CD14-positive monocyte (primary cell): ENCODE data around the gene TSGA10IP. TPM values are rescaled to one million over a fixed set of nuclear protein-coding genes. Genes with fewer than 3 reads are reported as not detected.
A peak's percentile ranks its signal among the peaks of the same experiment; 100 is the strongest.

Source experiments
- DNase-seq, 3 donors: peaks; one replicate each; pipeline ENCODE4 v3.0.0-alpha.2; 2011 to 2022
- H2AFZ ChIP-seq: 2 replicates; pipeline ENCODE4 v1.6.0; 2012; ENCODE audit warnings: mild to moderate bottlenecking, low read depth, low read length, inconsistent platforms; ENCODE audit not compliant: insufficient read depth, poor library complexity, severe bottlenecking
- H3K27ac ChIP-seq, 2 donors: 1 replicate in 1 of 2; 2 replicates in 1 of 2; pipeline ENCODE4 v1.5.1; 2012 to 2013; ENCODE audit warnings: low read length in 2 of 2, control low read depth in 1 of 2, inconsistent platforms in 1 of 2, low read depth in 1 of 2, mild to moderate bottlenecking in 1 of 2
- H3K27me3 ChIP-seq, 2 donors: one replicate each; pipeline versions ENCODE4 v1.6.0 to v1.6.1; 2011 to 2013; ENCODE audit warnings: low read length in 2 of 2; ENCODE audit not compliant: control insufficient read depth in 2 of 2, insufficient read depth in 2 of 2
- H3K36me3 ChIP-seq, 2 donors: replicated peaks in 1 of 2; 1 replicate in 1 of 2; 2 replicates in 1 of 2; pipeline versions ENCODE4 v1.5.1 to v1.6.1; 2012 to 2013; ENCODE audit warnings: low read length in 2 of 2, control low read depth in 1 of 2, inconsistent platforms in 1 of 2, mild to moderate bottlenecking in 1 of 2; ENCODE audit not compliant: insufficient read depth in 2 of 2, control insufficient read depth in 1 of 2
- H3K4me1 ChIP-seq, 2 donors: 1 replicate in 1 of 2; 2 replicates in 1 of 2; pipeline versions ENCODE4 v1.5.1 to v1.6.1; 2012 to 2013; ENCODE audit warnings: low read length in 2 of 2, control low read depth in 1 of 2, inconsistent platforms in 1 of 2, mild to moderate bottlenecking in 1 of 2, moderate library complexity in 1 of 2; ENCODE audit not compliant: insufficient read depth in 2 of 2, control insufficient read depth in 1 of 2
- H3K4me2 ChIP-seq: replicated peaks from 2 replicates; pipeline ENCODE3; 2012; ENCODE audit warnings: low read length, moderate library complexity, mild to moderate bottlenecking; ENCODE audit not compliant: poor library complexity, severe bottlenecking; ENCODE audit errors: extremely low read depth
- H3K4me3 ChIP-seq, 3 experiments: fragments of 200-600 bp in 1 of 3; sonication (generic) in 1 of 3; replicated peaks in 1 of 3; 1 replicate in 2 of 3; 2 replicates in 1 of 3; pipeline ENCODE4 v1.5.1; 2011 to 2013; ENCODE audit warnings: low read length in 3 of 3, mild to moderate bottlenecking in 3 of 3, control low read depth in 2 of 3, low read depth in 2 of 3, inconsistent platforms in 1 of 3, moderate library complexity in 1 of 3
- H3K79me2 ChIP-seq: 2 replicates; pipeline ENCODE4 v1.6.0; 2012; ENCODE audit warnings: mild to moderate bottlenecking, control low read depth, inconsistent platforms, low read length, moderate library complexity; ENCODE audit not compliant: insufficient read depth
- H3K9ac ChIP-seq: 2 replicates; pipeline ENCODE4 v1.6.0; 2017; ENCODE audit warnings: low read length, mild to moderate bottlenecking; ENCODE audit not compliant: insufficient read depth, poor library complexity, severe bottlenecking
- H3K9me3 ChIP-seq, 2 donors: replicated peaks in 1 of 2; 1 replicate in 1 of 2; 2 replicates in 1 of 2; pipeline versions ENCODE4 v1.5.1 to v1.6.1; 2012 to 2013; ENCODE audit warnings: low read length in 2 of 2, control low read depth in 1 of 2; ENCODE audit not compliant: control insufficient read depth in 1 of 2, insufficient read depth in 1 of 2
- H4K20me1 ChIP-seq: 2 replicates; pipeline ENCODE4 v1.6.0; 2012; ENCODE audit warnings: mild to moderate bottlenecking, low read length, control low read depth, moderate library complexity; ENCODE audit not compliant: insufficient read depth
- H3K27ac Mint-ChIP-seq, 7 donors: one replicate each; pipeline ENCODE4 v1.8.0; 2020; ENCODE audit warnings: mild to moderate bottlenecking in 7 of 7, mixed read lengths in 7 of 7, moderate library complexity in 6 of 7, inconsistent platforms in 2 of 7
- H3K27me3 Mint-ChIP-seq, 3 donors: one replicate each; pipeline ENCODE4 v1.8.0; 2021 to 2022; ENCODE audit warnings: low read depth in 3 of 3, mild to moderate bottlenecking in 3 of 3, mixed read lengths in 3 of 3, moderate library complexity in 3 of 3, inconsistent platforms in 1 of 3
- H3K36me3 Mint-ChIP-seq, 2 donors: one replicate each; pipeline ENCODE4 v1.8.0; 2020; ENCODE audit warnings: mixed read lengths in 2 of 2, inconsistent platforms in 1 of 2, mild to moderate bottlenecking in 1 of 2
- H3K4me1 Mint-ChIP-seq: one replicate; pipeline ENCODE4 v1.8.0; 2020; ENCODE audit warnings: mild to moderate bottlenecking, mixed read lengths
- H3K4me3 Mint-ChIP-seq, 2 donors: one replicate each; pipeline ENCODE4 v1.8.0; 2020; ENCODE audit warnings: mild to moderate bottlenecking in 2 of 2, mixed read lengths in 2 of 2, moderate library complexity in 1 of 2
- H3K9me3 Mint-ChIP-seq, 7 donors: one replicate each; pipeline ENCODE4 v1.8.0; 2020 to 2022; ENCODE audit warnings: mixed read lengths in 7 of 7, mild to moderate bottlenecking in 6 of 7, moderate library complexity in 6 of 7, inconsistent platforms in 2 of 7
- WGBS: methylation state at CpG from one replicate; pipeline ENCODE4 v1.1.5; 2013; ENCODE audit warnings: missing lambda C conversion rate; ENCODE audit not compliant: insufficient coverage; 5-methylcytosine and 5-hydroxymethylcytosine counted together
- intact Hi-C, 2 donors: fragments of 100-400 bp; cut with micrococcal nuclease; formaldehyde crosslinking; loops; one replicate each; pipeline versions ENCODE4 v1.15.0 to v1.15.1; 2023
- polyA plus RNA-seq, 3 donors: library from polyadenylated mRNA; depleted of rRNA in 1 of 3; unstranded in 2 of 3; stranded (reverse) in 1 of 3; fragments of 300-500 nt in 2 of 3; fragments of >200 nt in 1 of 3; fragmentation: Illumina TruSeq in 2 of 3; gene quantifications; 1 replicate in 2 of 3; 2 replicates in 1 of 3; pipeline ENCODE4 v1.2.3, GENCODE V29; 2012 to 2021
- TF ChIP-seq, protein P1 (sequence below): fragments of 200-600 bp; IDR thresholded peaks from one replicate; pipeline ENCODE4 v1.8.0; 2022; ENCODE audit warnings: antibody characterized with exemption, mild to moderate bottlenecking

TSGA10IP gene
- polyA plus RNA-seq, 3 donors, result 0.67 to 0.71 TPM; not detected in 1

DNA sequence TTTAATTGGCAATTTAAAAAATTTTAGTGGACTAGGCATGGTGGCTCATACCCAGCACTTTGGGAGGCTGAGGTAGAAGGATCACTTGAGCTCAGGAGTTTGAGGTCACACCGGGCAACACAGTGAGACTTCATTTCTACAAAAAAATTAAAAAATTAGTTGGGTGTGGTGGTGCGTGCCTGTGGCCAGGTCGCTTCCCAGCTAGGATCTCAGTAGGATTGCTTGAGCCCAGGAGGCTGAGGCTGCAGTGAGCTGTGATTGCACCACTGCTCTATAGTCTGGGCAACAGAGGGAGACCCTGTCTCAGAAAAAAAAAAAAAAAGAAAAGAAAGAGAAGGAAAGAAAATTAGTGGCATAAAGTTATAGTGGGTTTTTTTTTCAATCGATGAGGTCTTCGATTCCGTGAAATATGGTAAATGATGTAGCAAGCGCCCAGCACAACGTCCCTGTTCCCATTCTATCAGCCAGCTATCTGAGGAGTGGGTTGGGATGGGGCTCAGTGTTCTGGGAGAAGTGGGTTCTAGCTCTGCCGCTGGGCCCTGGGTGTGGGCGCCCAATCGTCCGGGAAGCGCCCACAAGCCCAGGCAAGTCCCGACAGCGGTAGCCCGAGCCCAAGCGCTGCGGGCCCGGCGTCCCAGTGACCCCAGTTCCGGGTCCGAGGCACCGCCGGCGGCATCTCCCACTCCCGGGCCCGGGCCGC, 46.5 kb upstream of the TSGA10IP start:
- TF ChIP-seq, protein P1, sequence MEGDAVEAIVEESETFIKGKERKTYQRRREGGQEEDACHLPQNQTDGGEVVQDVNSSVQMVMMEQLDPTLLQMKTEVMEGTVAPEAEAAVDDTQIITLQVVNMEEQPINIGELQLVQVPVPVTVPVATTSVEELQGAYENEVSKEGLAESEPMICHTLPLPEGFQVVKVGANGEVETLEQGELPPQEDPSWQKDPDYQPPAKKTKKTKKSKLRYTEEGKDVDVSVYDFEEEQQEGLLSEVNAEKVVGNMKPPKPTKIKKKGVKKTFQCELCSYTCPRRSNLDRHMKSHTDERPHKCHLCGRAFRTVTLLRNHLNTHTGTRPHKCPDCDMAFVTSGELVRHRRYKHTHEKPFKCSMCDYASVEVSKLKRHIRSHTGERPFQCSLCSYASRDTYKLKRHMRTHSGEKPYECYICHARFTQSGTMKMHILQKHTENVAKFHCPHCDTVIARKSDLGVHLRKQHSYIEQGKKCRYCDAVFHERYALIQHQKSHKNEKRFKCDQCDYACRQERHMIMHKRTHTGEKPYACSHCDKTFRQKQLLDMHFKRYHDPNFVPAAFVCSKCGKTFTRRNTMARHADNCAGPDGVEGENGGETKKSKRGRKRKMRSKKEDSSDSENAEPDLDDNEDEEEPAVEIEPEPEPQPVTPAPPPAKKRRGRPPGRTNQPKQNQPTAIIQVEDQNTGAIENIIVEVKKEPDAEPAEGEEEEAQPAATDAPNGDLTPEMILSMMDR, result no peak
- intact Hi-C loops, result no loop called here
- Histone ChIP-seq H3K4me1 (peaks cover 31 to 39% of the 10 kb centered on the region in 2 donors), H3K9ac (peak overlapping the region; percentile 86), H2AFZ (no peak overlapping the region), H3K79me2 (peaks cover 11% of the 10 kb centered on the region), H3K9me3 (no peaks in the 10 kb centered on the region), H3K27me3 (no peaks in the 10 kb centered on the region), H3K4me3 (peak overlapping the region; percentile 60 to 92 (median 85)), H4K20me1 (peaks cover 5% of the 10 kb centered on the region), H3K4me2 (peak overlapping the region; percentile 96), H3K27ac (peak overlapping the region in 1 of 2 donors; percentile 84), H3K36me3 (peaks cover 0 to 5% of the 10 kb centered on the region in 2 donors)
- peak overlapping the region; percentile 84 to 86 for H3K4me3 Mint-ChIP-seq
- peaks cover 23% of the 10 kb centered on the region for H3K4me1 Mint-ChIP-seq
- peak overlapping the region; percentile 74 to 95 (median 81) for H3K27ac Mint-ChIP-seq
- peaks cover 0 to 3% (median 3%) of the 10 kb centered on the region in 3 donors for H3K27me3 Mint-ChIP-seq
- DNase-seq, result no peak
- no peaks in the 10 kb centered on the region for H3K9me3 Mint-ChIP-seq
- 16% methylated on average over 24 of the region's 28 CpGs for WGBS
- peaks cover 11 to 14% of the 10 kb centered on the region in 2 donors for H3K36me3 Mint-ChIP-seq

DNA sequence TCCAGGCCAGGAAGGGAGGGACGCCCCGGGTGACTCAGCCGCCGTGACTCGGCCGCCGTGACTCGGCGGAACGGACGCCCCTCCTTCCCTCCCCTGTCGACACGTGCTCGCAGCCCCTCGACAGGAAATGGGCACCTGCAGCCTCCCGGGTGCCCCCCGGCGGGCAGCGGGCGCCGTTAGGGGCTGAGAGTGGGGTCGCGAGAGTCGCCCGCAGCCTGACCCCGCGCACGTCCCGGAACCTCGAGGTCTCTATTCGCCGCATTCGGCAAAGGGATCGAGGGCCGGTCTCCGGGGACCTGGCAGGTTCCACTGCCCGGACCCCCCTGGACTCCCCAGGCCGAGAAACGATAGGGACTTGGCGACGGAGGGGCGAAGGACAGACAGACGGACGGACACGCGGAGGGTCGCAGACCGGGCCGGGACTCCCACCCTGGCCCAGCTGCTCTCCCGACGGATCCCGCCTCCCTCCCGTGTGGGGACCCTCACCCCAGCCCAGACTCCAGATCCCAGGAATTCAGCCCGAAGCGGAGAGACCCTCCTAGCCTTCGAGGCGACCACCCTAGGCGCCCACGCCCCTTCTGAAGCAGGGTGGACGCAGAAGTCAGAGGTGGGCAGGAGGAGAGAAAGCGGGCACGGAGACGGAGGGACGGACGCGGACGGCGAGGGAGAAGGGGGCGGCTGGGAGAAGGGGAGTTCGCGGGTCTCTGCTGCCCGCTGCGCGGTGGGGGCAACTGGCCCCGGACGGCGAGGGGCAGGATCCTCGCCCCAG, 45.7 kb upstream of the TSGA10IP start:
- peak; percentile 77 to 88 (median 80) for DNase-seq
- peaks cover 11% of the 10 kb centered on the region for H3K79me2 ChIP-seq

More for the DNA sequence above, 45.7 kb upstream of the TSGA10IP start:
- H3K9me3 ChIP-seq, result no peaks in the 10 kb centered on the region
- TF ChIP-seq, protein P1, result no peak
- peaks cover 5% of the 10 kb centered on the region for H4K20me1 ChIP-seq
- peak overlapping the region; percentile 60 to 92 (median 85) for H3K4me3 ChIP-seq
- WGBS, result 3% methylated on average over 71 of the region's 78 CpGs
- H3K27ac ChIP-seq, result peak overlapping the region; percentile 36 to 84
- Mint-ChIP-seq H3K9me3 (no peaks in the 10 kb centered on the region), H3K27ac (peak overlapping the region; percentile 60 to 92 (median 90)), H3K36me3 (peaks cover 11 to 14% of the 10 kb centered on the region in 2 donors), H3K27me3 (peaks cover 0 to 5% (median 4%) of the 10 kb centered on the region in 3 donors), H3K4me3 (peak overlapping the region; percentile 85 to 86), H3K4me1 (peaks cover 16% of the 10 kb centered on the region)
- H3K36me3 ChIP-seq, result peaks cover 0 to 5% of the 10 kb centered on the region in 2 donors
- peak overlapping the region; percentile 86 for H3K9ac ChIP-seq
- H2AFZ ChIP-seq, result no peak overlapping the region
- no peaks in the 10 kb centered on the region for H3K27me3 ChIP-seq
- H3K4me1 ChIP-seq, result peaks cover 24 to 31% of the 10 kb centered on the region in 2 donors
- intact Hi-C loops, result loop anchor here in 1 of 2 donors (1.0 to 2.0 kb wide), 2 partner anchors 9 to 19 kb away; partner anchors contain the start of genes C11orf68, CCDC85B and DRAP1
- H3K4me2 ChIP-seq, result peak overlapping the region; percentile 96
